OCI-LY7 (cell line): ENCODE data around the gene AKAP11. TPM values are rescaled to one million over a fixed set of nuclear protein-coding genes. Genes with fewer than 3 reads are reported as not detected.

Experiments used
- BruUV-seq: library from RNA; stranded (reverse); fragments of 400-500 nt; replicated peaks from 2 replicates; lab custom pipeline; 2021; lab: Mats Ljungman, UMichigan
- CTCF ChIA-PET: fragments of 300-600 bp; sonication (Branson Sonifier 250); formaldehyde crosslinking; loops from one replicate; lab custom pipeline; 2022; ENCODE audit warnings: antibody characterized with exemption; ENCODE audit not compliant: unreplicated experiment; lab: Charles Lee
- POLR2A ChIA-PET: fragments of 300-600 bp; sonication (Branson Sonifier 250); formaldehyde crosslinking; loops from one replicate; lab custom pipeline; 2022; ENCODE audit warnings: antibody characterized with exemption; lab: Charles Lee
- DNase-seq: peaks from one replicate; pipeline ENCODE4 v3.0.0-alpha.2; 2015; ENCODE audit warnings: low spot score
- H2AFZ ChIP-seq: fragments of 200-600 bp; sonication (generic), shearing (Covaris generic); 2 replicates; pipeline ENCODE4 v1.6.1; 2014; ENCODE audit warnings: mild to moderate bottlenecking, antibody characterized with exemption, low read length, moderate library complexity
- H3K27ac ChIP-seq: fragments of 200-600 bp; sonication (generic); 2 replicates; pipeline ENCODE4 v1.5.1; 2014; ENCODE audit warnings: mixed run types, low read depth, mild to moderate bottlenecking, moderate library complexity, low read length, inconsistent platforms; ENCODE audit not compliant: poor library complexity, severe bottlenecking
- H3K36me3 ChIP-seq: fragments of 200-600 bp; sonication (generic); 2 replicates; pipeline ENCODE4 v1.6.1; 2014; ENCODE audit warnings: mild to moderate bottlenecking, antibody characterized with exemption, low read length, moderate library complexity, mixed read lengths; ENCODE audit not compliant: insufficient read depth
- H3K4me1 ChIP-seq: fragments of 200-600 bp; sonication (generic); 2 replicates; pipeline ENCODE4 v1.5.1; 2014; ENCODE audit warnings: mild to moderate bottlenecking, low read length; ENCODE audit not compliant: insufficient read depth, poor library complexity, severe bottlenecking
- H3K4me2 ChIP-seq: fragments of 200-600 bp; sonication (generic); 2 replicates; pipeline ENCODE4 v1.6.1; 2014; ENCODE audit warnings: mild to moderate bottlenecking, low read length
- H3K4me3 ChIP-seq: fragments of 200-600 bp; sonication (generic); 2 replicates; pipeline ENCODE4 v1.5.1; 2014; ENCODE audit warnings: mild to moderate bottlenecking, low read depth, low read length; ENCODE audit not compliant: poor library complexity, severe bottlenecking
- H3K79me2 ChIP-seq: fragments of 200-600 bp; sonication (generic); 2 replicates; pipeline ENCODE4 v1.6.1; 2016; ENCODE audit warnings: low read depth, mild to moderate bottlenecking, low read length, moderate library complexity, mixed read lengths; ENCODE audit not compliant: insufficient read depth
- H3K9me2 ChIP-seq: fragments of 200-600 bp; sonication (generic); 2 replicates; pipeline ENCODE4 v1.6.1; 2016; ENCODE audit warnings: mild to moderate bottlenecking, low read length, mixed read lengths; ENCODE audit not compliant: insufficient read depth
- H3K9me3 ChIP-seq: fragments of 200-600 bp; sonication (generic); 2 replicates; pipeline ENCODE4 v1.6.1; 2014; ENCODE audit warnings: mild to moderate bottlenecking, mixed run types, low read length, mixed read lengths
- H4K20me1 ChIP-seq: fragments of 200-600 bp; sonication (generic); 2 replicates; pipeline ENCODE4 v1.6.1; 2014; ENCODE audit warnings: mild to moderate bottlenecking, antibody characterized with exemption, low read length, moderate library complexity, mixed read lengths; ENCODE audit not compliant: insufficient read depth
- EZH2phosphoT487 ChIP-seq: fragments of 200-600 bp; sonication (generic); IDR thresholded peaks from 2 replicates; pipeline ENCODE4 v1.6.1; 2018; ENCODE audit warnings: low read depth, borderline replicate concordance, mild to moderate bottlenecking, mixed run types, antibody characterized with exemption, low read length, moderate library complexity, mixed read lengths
- intact Hi-C: fragments of 100-400 bp; cut with micrococcal nuclease; formaldehyde crosslinking; loops from one replicate; pipeline ENCODE4 v1.10.0; 2022; ENCODE audit not compliant: unreplicated experiment
- total RNA-seq, 2 experiments: library from RNA; depleted of rRNA in 1 of 2; stranded (reverse); fragments of >200 nt in 1 of 2; shearing (Covaris generic) in 1 of 2; gene quantifications; 2 replicates each; pipeline ENCODE4 v1.2.3, GENCODE V29; 2014 to 2022
- TF ChIP-seq, protein P1 (sequence below): fragments of 200-600 bp; sonication (generic); conservative IDR thresholded peaks from 2 replicates; pipeline ENCODE4 v1.5.1; 2014; ENCODE audit warnings: mild to moderate bottlenecking, antibody characterized with exemption, low read length, moderate library complexity, mixed read lengths

The AKAP11 gene
- total RNA-seq, 2 experiments from 2014 or later: 13.6 to 29.2 TPM

DNA sequence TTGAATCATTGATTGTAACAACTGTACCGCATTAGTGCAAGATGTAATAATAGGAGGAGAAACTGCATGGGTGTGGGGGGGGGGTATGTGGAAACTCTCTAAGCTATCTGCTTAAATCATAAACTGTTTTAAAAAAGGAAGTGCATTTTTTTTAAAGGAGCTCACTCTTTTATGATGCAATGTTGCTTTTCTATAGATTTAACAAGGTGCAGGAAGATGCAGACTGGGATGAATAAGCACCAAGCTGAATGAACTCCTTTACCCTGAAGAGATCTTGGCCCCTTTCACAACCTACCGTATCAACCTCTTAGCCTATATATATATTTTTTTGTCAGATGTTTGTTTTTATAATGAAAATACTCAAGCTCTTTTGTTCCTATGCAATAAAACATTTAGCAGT is 95.9 kb downstream of the AKAP11 start:
- no peak overlapping the region for H3K27ac ChIP-seq
- POLR2A ChIA-PET: interaction anchor here (0.6 to 0.8 kb wide), 2 partner anchors 12 to 23 kb away, joined by 3 to 4 read pairs; no protein-coding TSS in a partner anchor
- BruUV-seq: no TSS peak
- no peak for DNase-seq
- no peak overlapping the region for H2AFZ ChIP-seq
- no peaks in the 10 kb centered on the region for H3K4me1 ChIP-seq
- no peaks in the 10 kb centered on the region for H4K20me1 ChIP-seq
- no peaks in the 10 kb centered on the region for H3K79me2 ChIP-seq
- TF ChIP-seq EZH2phosphoT487: no peak
- TF ChIP-seq, protein P1, sequence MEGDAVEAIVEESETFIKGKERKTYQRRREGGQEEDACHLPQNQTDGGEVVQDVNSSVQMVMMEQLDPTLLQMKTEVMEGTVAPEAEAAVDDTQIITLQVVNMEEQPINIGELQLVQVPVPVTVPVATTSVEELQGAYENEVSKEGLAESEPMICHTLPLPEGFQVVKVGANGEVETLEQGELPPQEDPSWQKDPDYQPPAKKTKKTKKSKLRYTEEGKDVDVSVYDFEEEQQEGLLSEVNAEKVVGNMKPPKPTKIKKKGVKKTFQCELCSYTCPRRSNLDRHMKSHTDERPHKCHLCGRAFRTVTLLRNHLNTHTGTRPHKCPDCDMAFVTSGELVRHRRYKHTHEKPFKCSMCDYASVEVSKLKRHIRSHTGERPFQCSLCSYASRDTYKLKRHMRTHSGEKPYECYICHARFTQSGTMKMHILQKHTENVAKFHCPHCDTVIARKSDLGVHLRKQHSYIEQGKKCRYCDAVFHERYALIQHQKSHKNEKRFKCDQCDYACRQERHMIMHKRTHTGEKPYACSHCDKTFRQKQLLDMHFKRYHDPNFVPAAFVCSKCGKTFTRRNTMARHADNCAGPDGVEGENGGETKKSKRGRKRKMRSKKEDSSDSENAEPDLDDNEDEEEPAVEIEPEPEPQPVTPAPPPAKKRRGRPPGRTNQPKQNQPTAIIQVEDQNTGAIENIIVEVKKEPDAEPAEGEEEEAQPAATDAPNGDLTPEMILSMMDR: no peak
- H3K9me3 ChIP-seq: no peaks in the 10 kb centered on the region
- CTCF ChIA-PET: no interaction called here
- H3K9me2 ChIP-seq: no peaks in the 10 kb centered on the region
- no peak overlapping the region for H3K4me3 ChIP-seq
- H3K36me3 ChIP-seq: no peaks in the 10 kb centered on the region
- intact Hi-C loops: no loop called here
- no peak overlapping the region for H3K4me2 ChIP-seq

DNA sequence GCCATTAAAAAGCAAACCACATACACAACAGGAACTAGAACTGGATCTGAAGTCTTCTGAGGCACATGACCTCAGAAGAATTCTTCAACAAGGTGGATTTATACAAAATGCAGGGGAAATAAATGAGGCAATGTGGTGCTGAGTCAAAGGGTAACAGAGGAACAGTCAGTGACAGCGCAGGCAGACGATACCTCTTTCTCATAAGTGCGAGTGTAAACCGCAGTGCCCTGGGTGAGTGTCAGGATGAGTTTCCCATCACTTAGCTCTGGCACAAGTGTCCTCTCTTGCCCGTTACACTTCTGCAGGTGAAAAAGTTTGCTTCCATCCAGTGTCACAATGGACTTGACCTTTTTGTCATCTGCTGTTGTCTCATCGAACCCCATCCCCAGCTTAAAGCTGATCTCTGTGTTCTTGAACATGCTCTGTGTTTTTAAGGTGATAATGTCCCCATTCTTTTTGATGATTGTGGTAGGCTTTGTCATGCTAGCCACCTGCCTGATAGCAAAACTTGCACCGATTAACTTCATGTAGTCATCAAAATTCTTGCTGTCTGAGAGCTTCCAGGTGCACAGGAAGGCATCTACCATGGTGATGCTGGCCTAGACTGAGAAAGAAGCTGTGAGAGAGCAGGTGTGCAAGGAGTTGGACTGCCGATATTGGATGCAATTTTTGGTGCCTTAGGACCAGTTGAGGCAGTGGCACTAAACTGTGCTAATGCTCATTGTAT is 97.3 kb downstream of the AKAP11 start:
- BruUV-seq: no TSS peak
- no peaks in the 10 kb centered on the region for H4K20me1 ChIP-seq
- no peak overlapping the region for H3K27ac ChIP-seq
- ChIA-PET CTCF (no interaction called here), POLR2A (interaction anchor here (0.9 to 1.1 kb wide), 2 partner anchors 23 to 96 kb away, joined by 3 to 5 read pairs; no protein-coding TSS in a partner anchor)
- H3K4me1 ChIP-seq: no peaks in the 10 kb centered on the region
- H3K79me2 ChIP-seq: no peaks in the 10 kb centered on the region
- no peak overlapping the region for H3K4me2 ChIP-seq
- H3K9me2 ChIP-seq: no peaks in the 10 kb centered on the region
- no peaks in the 10 kb centered on the region for H3K36me3 ChIP-seq
- intact Hi-C loops: no loop called here
- no peak for DNase-seq
- no peak for TF ChIP-seq EZH2phosphoT487
- TF ChIP-seq, protein P1: no peak
- no peak overlapping the region for H2AFZ ChIP-seq
- H3K4me3 ChIP-seq: no peak overlapping the region
- no peaks in the 10 kb centered on the region for H3K9me3 ChIP-seq

- H3K4me1 ChIP-seq: no peaks in the 10 kb centered on the region
- POLR2A ChIA-PET: interaction anchor here (1.1 kb wide), 1 partner anchor 22 kb away, joined by 5 read pairs; no protein-coding TSS in a partner anchor
- H3K9me3 ChIP-seq: no peaks in the 10 kb centered on the region
Measured at GRCh38 chr13:42370229-42370628, 98.3 kb downstream of the AKAP11 start.

More at GRCh38 chr13:42370229-42370628, 98.3 kb downstream of the AKAP11 start:
- no peak overlapping the region for H2AFZ ChIP-seq
- no peak overlapping the region for H3K4me3 ChIP-seq
- TF ChIP-seq EZH2phosphoT487: no peak
- TF ChIP-seq, protein P1: no peak
- no peaks in the 10 kb centered on the region for H3K9me2 ChIP-seq
- no TSS peak for BruUV-seq
- H3K79me2 ChIP-seq: no peaks in the 10 kb centered on the region
- no peaks in the 10 kb centered on the region for H3K36me3 ChIP-seq
- no peak overlapping the region for H3K27ac ChIP-seq
- no peak overlapping the region for H3K4me2 ChIP-seq
- no peak for DNase-seq
- intact Hi-C loops: no loop called here
- no peaks in the 10 kb centered on the region for H4K20me1 ChIP-seq
- CTCF ChIA-PET: no interaction called here
